Measurements from ENCODE around the gene RXRA.

DNA sequence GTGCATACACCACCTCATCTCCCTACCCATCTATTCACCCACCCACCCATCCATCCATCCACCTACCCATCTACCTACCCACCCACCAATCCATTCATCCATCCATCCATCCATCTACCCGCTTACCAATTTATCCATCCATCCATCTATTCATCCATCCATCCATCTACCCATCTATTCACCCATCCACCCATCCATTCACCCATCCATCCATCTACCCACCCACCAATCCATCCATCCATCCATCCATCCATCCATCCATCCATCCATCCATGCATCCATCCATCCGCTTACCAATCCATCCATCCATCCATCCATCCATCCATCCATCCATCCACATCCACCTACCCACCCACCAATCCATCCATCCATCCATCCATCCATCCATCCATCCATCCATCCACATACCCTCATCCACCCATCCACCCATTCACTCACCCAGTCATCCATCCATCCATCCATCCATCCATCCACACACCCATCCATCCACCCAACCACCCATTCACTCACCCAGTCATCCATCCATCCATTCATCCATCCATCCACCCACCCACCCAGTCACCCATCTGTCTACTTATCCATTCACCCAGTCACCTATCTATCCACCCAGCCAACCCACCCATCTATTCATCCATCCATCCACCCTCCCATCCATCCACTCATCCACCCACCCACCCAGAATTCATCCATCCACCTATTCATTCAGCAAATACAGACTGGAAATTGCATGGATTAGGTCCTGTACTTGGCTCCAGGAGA lies 125.6 kb downstream of the RXRA start:
- TF ChIP-seq, protein P1, sequence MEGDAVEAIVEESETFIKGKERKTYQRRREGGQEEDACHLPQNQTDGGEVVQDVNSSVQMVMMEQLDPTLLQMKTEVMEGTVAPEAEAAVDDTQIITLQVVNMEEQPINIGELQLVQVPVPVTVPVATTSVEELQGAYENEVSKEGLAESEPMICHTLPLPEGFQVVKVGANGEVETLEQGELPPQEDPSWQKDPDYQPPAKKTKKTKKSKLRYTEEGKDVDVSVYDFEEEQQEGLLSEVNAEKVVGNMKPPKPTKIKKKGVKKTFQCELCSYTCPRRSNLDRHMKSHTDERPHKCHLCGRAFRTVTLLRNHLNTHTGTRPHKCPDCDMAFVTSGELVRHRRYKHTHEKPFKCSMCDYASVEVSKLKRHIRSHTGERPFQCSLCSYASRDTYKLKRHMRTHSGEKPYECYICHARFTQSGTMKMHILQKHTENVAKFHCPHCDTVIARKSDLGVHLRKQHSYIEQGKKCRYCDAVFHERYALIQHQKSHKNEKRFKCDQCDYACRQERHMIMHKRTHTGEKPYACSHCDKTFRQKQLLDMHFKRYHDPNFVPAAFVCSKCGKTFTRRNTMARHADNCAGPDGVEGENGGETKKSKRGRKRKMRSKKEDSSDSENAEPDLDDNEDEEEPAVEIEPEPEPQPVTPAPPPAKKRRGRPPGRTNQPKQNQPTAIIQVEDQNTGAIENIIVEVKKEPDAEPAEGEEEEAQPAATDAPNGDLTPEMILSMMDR (IDR thresholded peaks at IDR 0.05; ENCODE audit: insufficient read depth, low read length, poor library complexity, severe bottlenecking), result no peak
- TF ChIP-seq EZH2phosphoT487 (conservative IDR thresholded peaks at IDR 0.05; ENCODE audit: low read length), result no peak

All from SU-DHL-6 (cell line).